ENCODE results near the gene RSPRY1.
A peak's percentile ranks its signal among the peaks of the same experiment; 100 is the strongest.

The RSPRY1 gene

DNA sequence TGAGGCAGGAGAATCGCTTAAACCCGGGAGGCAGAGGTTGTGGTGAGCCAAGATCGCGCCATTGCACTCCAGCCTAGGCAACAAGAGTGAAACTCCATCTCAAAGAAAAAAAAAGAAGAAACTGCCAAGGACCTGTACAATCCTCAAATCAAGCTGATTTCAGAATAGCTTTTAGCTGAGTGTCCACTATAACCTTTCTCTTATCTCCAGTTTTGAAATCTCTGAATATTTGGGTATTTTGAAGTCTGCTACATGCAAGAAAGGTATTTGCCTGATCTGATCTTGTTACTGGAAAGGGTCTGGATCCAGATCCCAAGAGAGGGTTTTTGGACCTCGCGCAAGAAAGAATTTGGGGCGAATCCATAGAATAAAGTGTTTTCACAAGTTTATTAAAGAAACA lies 39.8 kb downstream of the RSPRY1 start:
- no peak for DNase-seq

DNA sequence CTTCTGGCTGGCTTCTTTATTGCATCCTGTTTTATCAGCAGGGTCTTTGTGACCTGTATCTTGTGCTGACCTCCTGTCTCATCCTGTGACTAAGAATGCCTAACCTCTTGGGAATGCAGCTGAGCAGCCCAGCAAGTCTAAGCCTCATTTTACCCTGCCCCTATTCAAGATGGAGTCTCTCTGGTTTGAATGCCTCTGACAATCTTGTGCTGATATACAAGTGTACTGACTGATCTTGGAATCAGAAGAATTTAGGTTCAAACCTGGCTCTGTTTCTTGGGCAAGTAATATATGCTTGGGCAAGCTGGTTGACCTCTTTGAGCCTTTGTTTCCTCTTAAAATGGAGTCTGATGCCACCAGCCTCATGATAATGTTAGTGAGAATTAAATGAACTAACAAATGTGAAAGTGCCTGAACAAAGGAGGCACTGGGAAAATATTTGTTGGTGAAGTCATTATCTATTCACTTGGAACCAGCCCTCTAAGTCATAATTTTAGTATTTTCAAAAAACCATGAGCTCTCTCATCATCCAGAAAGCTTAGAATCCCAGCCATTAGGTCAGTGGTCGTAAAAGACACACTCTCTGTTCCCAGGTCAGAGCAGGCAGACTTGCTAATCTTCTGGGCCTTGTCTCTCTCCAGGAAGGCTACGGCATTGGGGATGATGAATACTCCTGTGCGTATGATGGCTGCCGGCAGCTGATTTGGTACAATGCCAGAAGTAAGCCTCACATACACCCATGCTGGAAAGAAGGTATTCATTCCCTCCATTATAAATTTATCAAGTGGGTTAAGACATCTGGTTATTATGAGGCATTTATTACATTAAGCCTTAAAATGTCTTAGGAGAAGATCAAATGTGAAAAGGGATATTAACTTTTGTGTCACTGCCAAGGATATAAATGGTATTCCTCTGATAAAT lies 40.8 kb downstream of the RSPRY1 start:
- DNase-seq = no peak

- no peak for DNase-seq
These were observed 43.0 kb downstream of the RSPRY1 start for GRCh38 chr16:57229079-57229478.

- DNase-seq = no peak
These were observed 45.8 kb downstream of the RSPRY1 start for GRCh38 chr16:57231821-57232350.

GRCh38 chr16:57233944-57234706 lies 48.0 kb downstream of the RSPRY1 start:
- no peak for DNase-seq

DNA sequence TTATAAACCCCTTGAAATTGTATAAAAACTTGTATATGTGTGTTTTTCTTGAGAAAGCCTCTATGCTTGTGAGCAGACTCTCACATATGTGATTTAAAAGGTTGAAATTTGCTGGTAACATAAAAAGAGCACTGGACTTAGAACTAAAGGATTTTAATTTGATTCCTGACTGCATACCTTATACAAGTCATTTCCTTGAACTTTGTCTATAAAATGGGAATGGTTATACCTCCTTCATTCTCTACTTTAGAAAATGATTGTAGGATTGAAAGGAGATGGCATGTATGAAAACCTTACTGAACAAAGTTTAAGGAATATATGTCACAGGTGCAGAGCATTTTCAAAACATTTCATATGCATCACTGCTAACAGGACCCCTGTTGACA lies 48.6 kb downstream of the RSPRY1 start:
- DNase-seq = no peak

DNA sequence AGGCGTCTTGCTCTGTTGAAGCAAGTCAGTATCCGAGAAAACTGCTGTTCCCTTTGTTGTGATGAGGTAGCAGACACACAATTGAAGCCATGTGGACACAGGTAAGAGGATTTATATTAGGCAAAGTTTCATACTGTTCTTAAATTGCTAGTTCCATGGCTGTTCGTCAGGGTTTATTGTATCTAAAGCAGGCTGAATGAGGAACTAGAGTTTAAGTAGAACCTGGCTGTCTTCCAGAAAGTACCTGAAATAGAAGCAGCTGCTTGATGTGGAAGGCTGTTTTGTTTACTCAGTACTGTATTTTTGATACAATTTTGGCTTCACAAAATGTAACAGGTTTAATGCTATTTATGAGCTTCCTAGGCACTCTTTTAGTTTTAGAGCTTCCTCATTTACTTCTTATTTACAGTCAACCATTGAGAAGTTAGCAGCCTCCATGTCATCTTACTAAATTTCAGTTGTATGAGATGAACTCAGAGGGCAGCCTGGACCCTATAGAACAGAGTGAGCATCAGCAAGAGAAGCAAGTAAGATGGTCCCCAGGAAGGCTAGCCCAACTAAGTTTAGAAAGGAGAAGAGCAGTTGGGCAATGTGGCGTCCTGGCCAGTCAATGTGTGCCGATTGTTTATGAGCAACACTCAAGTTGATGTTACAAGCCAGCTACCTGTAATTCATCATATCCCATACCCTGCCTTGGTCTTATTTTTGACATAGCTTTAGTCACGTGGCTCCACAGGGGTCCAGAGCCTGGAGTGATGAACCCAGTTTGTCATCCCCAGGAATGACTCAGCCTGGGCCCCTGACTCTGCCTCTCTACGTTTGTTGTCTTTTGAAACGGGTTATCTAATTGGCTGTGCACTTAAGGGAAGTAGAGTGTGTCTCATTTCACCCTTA lies 49.2 kb downstream of the RSPRY1 start:
- DNase-seq = no peak

- no peak for DNase-seq
These were observed 49.9 kb downstream of the RSPRY1 start for GRCh38 chr16:57236022-57236350.

DNA sequence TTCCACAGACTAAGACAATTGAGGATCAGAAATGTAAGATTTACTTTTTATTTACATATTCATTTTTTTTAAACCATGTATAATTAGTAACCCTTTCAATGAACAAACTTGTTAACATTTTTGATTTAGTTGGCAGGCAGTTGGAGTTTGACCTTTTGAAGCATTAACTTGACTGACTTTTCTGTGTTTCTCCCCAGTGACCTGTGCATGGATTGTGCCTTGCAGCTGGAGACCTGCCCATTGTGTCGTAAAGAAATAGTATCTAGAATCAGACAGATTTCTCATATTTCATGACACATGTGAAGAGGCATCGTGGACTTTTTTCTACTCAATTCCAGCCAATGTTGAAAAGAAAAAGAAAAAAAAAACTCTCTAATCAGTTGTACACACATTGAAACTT lies 52.6 kb downstream of the RSPRY1 start:
- DNase-seq = no peak

DNA sequence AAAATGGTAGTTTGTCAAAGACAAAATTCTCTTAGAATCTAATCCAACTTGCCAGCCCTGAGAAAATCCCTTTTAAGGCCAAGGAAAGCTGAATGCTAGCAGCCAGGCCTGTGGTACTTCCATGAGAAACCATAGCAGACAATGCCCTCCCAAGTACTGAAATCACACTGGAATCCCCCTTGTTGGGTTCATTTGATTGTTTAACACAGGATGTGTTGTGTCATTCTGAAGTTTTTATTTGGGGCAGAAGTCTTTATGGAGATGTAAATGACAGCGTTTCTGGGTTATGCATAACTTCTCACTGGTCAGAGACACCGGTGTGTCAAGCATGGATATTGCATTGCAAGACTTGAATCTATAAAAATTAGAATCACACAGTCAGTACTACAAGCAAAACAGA lies 53.0 kb downstream of the RSPRY1 start:
- no peak for DNase-seq

DNA sequence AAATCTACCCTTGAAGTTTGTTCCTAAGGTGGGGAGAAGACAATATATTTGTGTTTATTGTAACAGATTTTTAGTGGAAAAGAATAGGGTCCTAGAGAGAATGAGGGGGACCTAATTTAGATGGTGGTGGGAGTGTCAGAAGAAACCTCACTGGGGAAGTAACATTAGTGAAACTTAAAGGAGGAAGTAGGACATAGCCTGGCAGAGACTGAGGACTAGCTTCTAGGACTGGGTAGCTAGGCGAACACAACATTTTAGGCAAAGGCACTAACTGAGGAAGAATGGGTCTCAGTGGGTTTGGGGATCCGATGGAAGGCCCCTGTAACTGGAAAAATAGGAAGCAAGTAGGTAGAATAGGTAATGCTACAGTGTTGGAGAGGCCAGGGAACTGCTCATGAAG lies 54.7 kb downstream of the RSPRY1 start:
- DNase-seq = no peak

- no peak for DNase-seq
These were observed 56.5 kb downstream of the RSPRY1 start for GRCh38 chr16:57242650-57243049.

DNA sequence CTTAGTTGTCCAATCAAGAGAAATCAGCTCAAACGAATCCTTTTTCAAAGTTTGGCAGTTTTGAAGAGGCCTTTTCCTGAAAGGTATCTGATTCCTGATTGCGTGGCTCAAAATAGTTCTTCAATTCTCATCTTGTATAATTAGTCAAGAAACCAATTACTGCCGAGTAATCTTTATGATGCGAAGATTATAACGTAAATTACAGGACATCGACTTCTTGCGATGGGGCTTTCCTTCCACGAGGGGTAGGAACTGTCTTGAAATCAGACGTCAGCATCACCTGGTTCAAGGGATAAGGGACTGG lies 58.3 kb downstream of the RSPRY1 start:
- no peak for DNase-seq

DNA sequence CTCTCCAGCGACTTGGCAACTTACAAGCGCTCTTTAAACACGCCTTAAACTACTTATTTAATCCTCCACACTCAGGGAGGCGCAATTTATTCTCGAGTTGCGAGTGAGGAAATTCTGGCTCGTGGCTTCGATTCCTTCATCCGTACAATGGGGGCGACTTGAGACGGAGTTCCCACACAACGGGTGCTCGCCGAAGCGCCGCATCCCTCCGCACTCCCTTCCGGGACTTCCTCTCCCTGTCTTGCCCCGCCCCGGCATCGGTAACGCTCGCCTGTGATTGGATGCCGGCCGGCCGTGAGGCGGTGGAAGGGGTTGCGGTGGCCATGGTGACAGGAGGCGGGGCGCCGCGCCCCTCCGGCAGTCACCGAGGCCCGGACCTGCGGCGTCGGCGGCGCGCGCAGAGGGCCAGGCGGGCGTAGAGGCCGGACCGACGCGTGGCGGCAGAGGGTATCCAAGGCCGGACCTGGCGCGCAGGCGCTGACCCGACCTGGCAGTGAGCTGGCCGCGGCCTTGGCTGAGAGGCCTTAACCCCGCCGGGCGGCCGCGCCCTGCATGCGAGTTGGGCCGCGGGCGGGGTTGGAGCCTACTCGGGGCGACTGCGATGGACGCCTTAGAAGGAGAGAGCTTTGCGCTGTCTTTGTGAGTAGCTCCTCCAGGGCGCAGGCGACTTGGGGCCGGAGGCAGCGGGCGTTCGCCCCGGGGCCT lies 58.8 kb downstream of the RSPRY1 start, which contains the start of gene ARL2BP:
ARL2BP (plus strand) TSS at position 493 of the 705 bp plus-strand sequence; CDS start at position 602, 109 bp downstream.
- DNase-seq = peak; percentile 97

GRCh38 chr16:57245472-57246113 lies 59.5 kb downstream of the RSPRY1 start:
- no peak for DNase-seq

DNA sequence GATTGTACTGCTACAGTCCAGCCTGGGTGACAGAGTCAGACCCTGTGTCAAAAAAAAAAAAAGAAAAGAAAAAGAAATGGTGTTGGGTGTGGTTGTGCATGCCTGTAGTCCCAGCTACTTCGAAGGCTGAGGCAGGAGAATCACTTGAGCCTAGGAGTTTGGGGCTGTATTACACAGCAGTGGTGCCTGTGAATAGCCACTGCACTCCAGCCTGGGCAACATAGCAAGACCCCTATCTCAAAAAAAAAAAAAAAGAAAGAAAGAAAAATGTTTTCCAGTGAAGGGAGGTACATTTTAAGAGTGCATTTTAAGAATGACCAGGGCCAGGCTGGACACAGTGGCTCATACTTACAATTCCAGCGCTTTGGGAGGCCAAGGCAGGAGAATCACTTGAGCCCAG lies 65.2 kb downstream of the RSPRY1 start:
- DNase-seq = no peak

GRCh38 chr16:57252148-57252721 lies 66.1 kb downstream of the RSPRY1 start:
- no peak for DNase-seq

- no peak for DNase-seq
These were observed 67.3 kb downstream of the RSPRY1 start for GRCh38 chr16:57253466-57253865.

DNA sequence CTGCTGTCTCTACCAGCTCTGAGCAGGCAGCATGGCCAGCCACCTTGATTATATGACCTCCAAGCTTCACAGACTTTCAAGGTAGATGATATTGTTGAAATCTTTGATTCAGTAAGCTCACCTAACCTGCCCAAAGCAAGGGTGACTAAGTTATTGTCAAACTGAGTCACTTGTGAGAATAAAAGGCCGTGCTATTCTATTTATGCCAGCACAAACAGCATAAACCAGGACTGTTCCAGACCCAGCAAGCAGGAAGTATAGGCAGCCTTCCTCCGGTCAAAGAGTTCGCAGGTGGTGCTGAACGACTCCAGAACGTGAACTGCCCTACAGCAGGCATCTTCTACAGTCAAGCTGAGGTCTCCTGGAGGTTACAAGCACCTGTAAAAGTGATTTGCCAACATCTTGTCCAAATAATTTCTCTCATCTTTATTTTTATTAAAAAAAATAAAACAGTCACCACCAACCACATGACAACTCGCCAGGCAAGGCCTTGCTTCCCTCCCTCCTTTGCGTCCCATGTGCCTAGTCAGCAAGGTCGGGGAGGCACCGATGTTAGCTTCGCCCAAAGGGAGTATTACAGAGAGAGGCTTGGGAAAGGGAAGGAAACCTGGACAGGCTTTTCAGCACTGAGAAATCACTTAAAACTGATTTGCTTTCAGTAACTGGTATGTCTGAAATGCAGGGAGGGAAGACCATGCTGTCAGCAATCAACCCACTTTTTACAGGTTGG lies 69.7 kb downstream of the RSPRY1 start:
- no peak for DNase-seq

GRCh38 chr16:57256601-57257395 lies 70.7 kb downstream of the RSPRY1 start:
- DNase-seq = no peak
